GM23338 (cell line): ENCODE measurements around the gene CDH12. TPM values are rescaled to one million over a fixed set of nuclear protein-coding genes. Genes with fewer than 3 reads are reported as not detected.

Experiments used
- ATAC-seq: fragments of 200-7000 bp; cut with Tn5 transposase; 3 replicates; pipeline ENCODE4 v1.9.1; 2020
- DNase-seq: peaks from one replicate; pipeline ENCODE4 v3.0.0-alpha.2; 2015; ENCODE audit warnings: low spot score
- H2AFZ ChIP-seq: fragments of 200-600 bp; sonication (generic); 2 replicates; pipeline ENCODE4 v1.8.0; 2016; ENCODE audit warnings: antibody characterized with exemption, mild to moderate bottlenecking, moderate library complexity
- H3F3A ChIP-seq: fragments of 200-600 bp; sonication (generic); replicated peaks from 2 replicates; pipeline ENCODE4 v1.8.0; 2017; ENCODE audit warnings: antibody characterized with exemption, mixed run types, low read depth
- H3K27ac ChIP-seq: fragments of 200-600 bp; sonication (generic); 2 replicates; pipeline ENCODE4 v1.6.1; 2016; ENCODE audit warnings: low read depth
- H3K27me3 ChIP-seq: fragments of 200-600 bp; sonication (generic); 2 replicates; pipeline ENCODE4 v1.8.0; 2016; ENCODE audit warnings: mild to moderate bottlenecking, mixed run types, moderate library complexity; ENCODE audit not compliant: insufficient read depth
- H3K36me3 ChIP-seq: fragments of 200-600 bp; sonication (generic); 2 replicates; pipeline ENCODE4 v1.8.0; 2016; ENCODE audit warnings: mild to moderate bottlenecking; ENCODE audit not compliant: insufficient read depth
- H3K4me1 ChIP-seq: fragments of 200-600 bp; sonication (generic); 2 replicates; pipeline ENCODE4 v1.8.0; 2016; ENCODE audit warnings: mild to moderate bottlenecking, moderate library complexity; ENCODE audit not compliant: insufficient read depth
- H3K4me2 ChIP-seq: fragments of 200-600 bp; sonication (generic); 2 replicates; pipeline ENCODE4 v1.7.1; 2017; ENCODE audit warnings: mixed run types
- H3K4me3 ChIP-seq: fragments of 200-600 bp; sonication (generic); 2 replicates; pipeline ENCODE4 v1.6.1; 2016; ENCODE audit warnings: mixed run types
- H3K79me2 ChIP-seq: fragments of 200-600 bp; sonication (generic); replicated peaks from 2 replicates; pipeline ENCODE4 v1.8.0; 2017; ENCODE audit warnings: mild to moderate bottlenecking; ENCODE audit not compliant: insufficient read depth
- H3K9me2 ChIP-seq: fragments of 200-600 bp; sonication (generic); 2 replicates; pipeline ENCODE4 v1.8.0; 2017; ENCODE audit not compliant: insufficient read depth
- H4K20me1 ChIP-seq: fragments of 200-600 bp; sonication (generic); replicated peaks from 2 replicates; pipeline ENCODE4 v1.8.0; 2017; ENCODE audit warnings: mild to moderate bottlenecking; ENCODE audit not compliant: insufficient read depth
- H3K27ac Mint-ChIP-seq: 2 replicates; pipeline ENCODE4 v1.8.0; 2020; ENCODE audit warnings: inconsistent platforms, mild to moderate bottlenecking, moderate library complexity, mixed read lengths
- H3K27me3 Mint-ChIP-seq: 3 replicates; pipeline ENCODE4 v1.8.0; 2022; ENCODE audit warnings: low read depth, mild to moderate bottlenecking, moderate library complexity, mixed read lengths, inconsistent platforms; ENCODE audit not compliant: insufficient read depth, poor library complexity
- H3K36me3 Mint-ChIP-seq: 3 replicates; pipeline ENCODE4 v1.8.0; 2021; ENCODE audit warnings: low read depth, mild to moderate bottlenecking, inconsistent platforms, moderate library complexity, mixed read lengths
- H3K4me1 Mint-ChIP-seq: 3 replicates; pipeline ENCODE4 v1.8.0; 2020; ENCODE audit warnings: mild to moderate bottlenecking, inconsistent platforms, mixed read lengths
- H3K4me3 Mint-ChIP-seq: 3 replicates; pipeline ENCODE4 v1.8.0; 2021; ENCODE audit warnings: moderate library complexity, mild to moderate bottlenecking, inconsistent platforms, mixed read lengths
- H3K9me3 Mint-ChIP-seq: 3 replicates; pipeline ENCODE4 v1.8.0; 2020; ENCODE audit warnings: moderate library complexity, mild to moderate bottlenecking, inconsistent platforms, mixed read lengths
- ETS1 ChIP-seq: IDR thresholded peaks from 2 replicates; pipeline ENCODE4 v1.6.1; 2016; ENCODE audit warnings: antibody characterized with exemption
- EZH2 ChIP-seq: fragments of 200-600 bp; sonication (generic); IDR thresholded peaks from one replicate; pipeline ENCODE4 v1.8.0; 2017; ENCODE audit warnings: antibody characterized with exemption, mild to moderate bottlenecking, low read depth; ENCODE audit not compliant: unreplicated experiment
- JUNB ChIP-seq: IDR thresholded peaks from one replicate; pipeline ENCODE4 v1.6.1; 2016; ENCODE audit warnings: antibody characterized with exemption; ENCODE audit not compliant: unreplicated experiment
- NANOG ChIP-seq: IDR thresholded peaks from 2 replicates; pipeline ENCODE4 v1.6.1; 2016; ENCODE audit warnings: antibody characterized with exemption, borderline replicate concordance
- ZNF114 ChIP-seq: fragments of 250-450 bp; sonication (Bioruptor Pico); IDR thresholded peaks from 2 replicates; pipeline ENCODE4 v1.5.0; 2020; ENCODE audit warnings: mild to moderate bottlenecking, moderate library complexity
- polyA plus RNA-seq: library from polyadenylated mRNA; unstranded; fragments of >200 nt; fragmentation: Nextera tagmentation; extraction: Ambion mirVana; gene quantifications from 2 replicates; pipeline ENCODE4 v1.2.1, GENCODE V29; 2016
- total RNA-seq: library from RNA; depleted of rRNA; stranded (reverse); fragments of >200 nt; shearing (Covaris generic); gene quantifications from 2 replicates; pipeline ENCODE4 v1.2.3, GENCODE V29; 2014
- TF ChIP-seq, protein P1 (sequence below): IDR thresholded peaks from one replicate; pipeline ENCODE4 v1.6.1; 2018; ENCODE audit warnings: antibody characterized with exemption; ENCODE audit not compliant: unreplicated experiment
- TF ChIP-seq, protein P2 (sequence below): fragments of 250-450 bp; sonication (Bioruptor Pico); IDR thresholded peaks from 2 replicates; pipeline ENCODE4 v1.5.0; 2020; ENCODE audit warnings: mild to moderate bottlenecking, moderate library complexity

The CDH12 gene
- total and polyA plus RNA-seq, 2 experiments from 2014 or later, result not detected

- Histone ChIP-seq H3K27ac (no peak overlapping the region), H3K36me3 (no peaks in the 10 kb centered on the region), H3K4me1 (no peaks in the 10 kb centered on the region), H3K9me2 (no peaks in the 10 kb centered on the region), H3K4me2 (no peak overlapping the region), H3F3A (no peaks in the 10 kb centered on the region), H3K4me3 (no peak overlapping the region), H3K27me3 (no peaks in the 10 kb centered on the region), H4K20me1 (no peaks in the 10 kb centered on the region), H2AFZ (no peak overlapping the region), H3K79me2 (no peaks in the 10 kb centered on the region)
- H3K9me3 Mint-ChIP-seq, result no peaks in the 10 kb centered on the region
- no peaks in the 10 kb centered on the region for H3K27me3 Mint-ChIP-seq
- no peaks in the 10 kb centered on the region for H3K4me1 Mint-ChIP-seq
- H3K36me3 Mint-ChIP-seq, result no peaks in the 10 kb centered on the region
- H3K27ac Mint-ChIP-seq, result no peak overlapping the region
- ATAC-seq, result no peak
- H3K4me3 Mint-ChIP-seq, result no peak overlapping the region
- no peak for TF ChIP-seq JUNB
- TF ChIP-seq ZNF114, result no peak
- no peak for TF ChIP-seq EZH2
- no peak for TF ChIP-seq NANOG
- TF ChIP-seq, protein P1, sequence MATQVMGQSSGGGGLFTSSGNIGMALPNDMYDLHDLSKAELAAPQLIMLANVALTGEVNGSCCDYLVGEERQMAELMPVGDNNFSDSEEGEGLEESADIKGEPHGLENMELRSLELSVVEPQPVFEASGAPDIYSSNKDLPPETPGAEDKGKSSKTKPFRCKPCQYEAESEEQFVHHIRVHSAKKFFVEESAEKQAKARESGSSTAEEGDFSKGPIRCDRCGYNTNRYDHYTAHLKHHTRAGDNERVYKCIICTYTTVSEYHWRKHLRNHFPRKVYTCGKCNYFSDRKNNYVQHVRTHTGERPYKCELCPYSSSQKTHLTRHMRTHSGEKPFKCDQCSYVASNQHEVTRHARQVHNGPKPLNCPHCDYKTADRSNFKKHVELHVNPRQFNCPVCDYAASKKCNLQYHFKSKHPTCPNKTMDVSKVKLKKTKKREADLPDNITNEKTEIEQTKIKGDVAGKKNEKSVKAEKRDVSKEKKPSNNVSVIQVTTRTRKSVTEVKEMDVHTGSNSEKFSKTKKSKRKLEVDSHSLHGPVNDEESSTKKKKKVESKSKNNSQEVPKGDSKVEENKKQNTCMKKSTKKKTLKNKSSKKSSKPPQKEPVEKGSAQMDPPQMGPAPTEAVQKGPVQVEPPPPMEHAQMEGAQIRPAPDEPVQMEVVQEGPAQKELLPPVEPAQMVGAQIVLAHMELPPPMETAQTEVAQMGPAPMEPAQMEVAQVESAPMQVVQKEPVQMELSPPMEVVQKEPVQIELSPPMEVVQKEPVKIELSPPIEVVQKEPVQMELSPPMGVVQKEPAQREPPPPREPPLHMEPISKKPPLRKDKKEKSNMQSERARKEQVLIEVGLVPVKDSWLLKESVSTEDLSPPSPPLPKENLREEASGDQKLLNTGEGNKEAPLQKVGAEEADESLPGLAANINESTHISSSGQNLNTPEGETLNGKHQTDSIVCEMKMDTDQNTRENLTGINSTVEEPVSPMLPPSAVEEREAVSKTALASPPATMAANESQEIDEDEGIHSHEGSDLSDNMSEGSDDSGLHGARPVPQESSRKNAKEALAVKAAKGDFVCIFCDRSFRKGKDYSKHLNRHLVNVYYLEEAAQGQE, result no peak
- DNase-seq, result no peak
Observed at GRCh38 chr5:22079566-22079965, 773.6 kb downstream of the CDH12 start.

DNA sequence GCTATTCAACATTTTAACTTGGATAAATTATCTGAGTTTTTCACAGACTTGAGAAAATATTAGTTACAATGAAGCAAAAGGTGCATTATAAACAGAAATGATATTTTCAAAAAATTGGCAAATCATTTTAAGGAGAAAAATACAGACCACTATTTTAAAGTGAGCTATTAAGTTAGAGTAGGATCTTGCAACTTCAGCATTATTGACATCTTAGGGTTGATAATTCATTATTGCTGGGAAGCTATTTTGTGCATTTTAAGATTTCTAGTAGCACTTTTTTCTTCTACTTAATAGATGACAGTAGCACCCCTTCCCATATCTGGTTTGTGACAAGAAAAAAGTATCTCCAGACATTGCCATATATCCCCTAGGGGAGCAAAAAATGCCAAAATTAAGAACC lies 774.1 kb downstream of the CDH12 start:
- H3K27ac Mint-ChIP-seq, result no peak overlapping the region
- ATAC-seq, result no peak
- no peak overlapping the region for H3K4me3 Mint-ChIP-seq

More for the DNA sequence above, 774.1 kb downstream of the CDH12 start:
- no peak overlapping the region for H2AFZ ChIP-seq
- no peak overlapping the region for H3K4me3 ChIP-seq
- no peak overlapping the region for H3K27ac ChIP-seq
- no peaks in the 10 kb centered on the region for H3K9me2 ChIP-seq
- no peaks in the 10 kb centered on the region for H3K9me3 Mint-ChIP-seq
- H3K27me3 Mint-ChIP-seq, result no peaks in the 10 kb centered on the region
- H3K4me1 ChIP-seq, result no peaks in the 10 kb centered on the region
- no peaks in the 10 kb centered on the region for H3K36me3 Mint-ChIP-seq
- H3K4me2 ChIP-seq, result no peak overlapping the region
- H3F3A ChIP-seq, result no peaks in the 10 kb centered on the region
- H3K27me3 ChIP-seq, result no peaks in the 10 kb centered on the region
- no peaks in the 10 kb centered on the region for H4K20me1 ChIP-seq
- H3K36me3 ChIP-seq, result no peaks in the 10 kb centered on the region
- no peaks in the 10 kb centered on the region for H3K4me1 Mint-ChIP-seq
- H3K79me2 ChIP-seq, result no peaks in the 10 kb centered on the region
- no peak for TF ChIP-seq ETS1
- no peak for TF ChIP-seq EZH2
- TF ChIP-seq NANOG, result no peak
- TF ChIP-seq, protein P2, sequence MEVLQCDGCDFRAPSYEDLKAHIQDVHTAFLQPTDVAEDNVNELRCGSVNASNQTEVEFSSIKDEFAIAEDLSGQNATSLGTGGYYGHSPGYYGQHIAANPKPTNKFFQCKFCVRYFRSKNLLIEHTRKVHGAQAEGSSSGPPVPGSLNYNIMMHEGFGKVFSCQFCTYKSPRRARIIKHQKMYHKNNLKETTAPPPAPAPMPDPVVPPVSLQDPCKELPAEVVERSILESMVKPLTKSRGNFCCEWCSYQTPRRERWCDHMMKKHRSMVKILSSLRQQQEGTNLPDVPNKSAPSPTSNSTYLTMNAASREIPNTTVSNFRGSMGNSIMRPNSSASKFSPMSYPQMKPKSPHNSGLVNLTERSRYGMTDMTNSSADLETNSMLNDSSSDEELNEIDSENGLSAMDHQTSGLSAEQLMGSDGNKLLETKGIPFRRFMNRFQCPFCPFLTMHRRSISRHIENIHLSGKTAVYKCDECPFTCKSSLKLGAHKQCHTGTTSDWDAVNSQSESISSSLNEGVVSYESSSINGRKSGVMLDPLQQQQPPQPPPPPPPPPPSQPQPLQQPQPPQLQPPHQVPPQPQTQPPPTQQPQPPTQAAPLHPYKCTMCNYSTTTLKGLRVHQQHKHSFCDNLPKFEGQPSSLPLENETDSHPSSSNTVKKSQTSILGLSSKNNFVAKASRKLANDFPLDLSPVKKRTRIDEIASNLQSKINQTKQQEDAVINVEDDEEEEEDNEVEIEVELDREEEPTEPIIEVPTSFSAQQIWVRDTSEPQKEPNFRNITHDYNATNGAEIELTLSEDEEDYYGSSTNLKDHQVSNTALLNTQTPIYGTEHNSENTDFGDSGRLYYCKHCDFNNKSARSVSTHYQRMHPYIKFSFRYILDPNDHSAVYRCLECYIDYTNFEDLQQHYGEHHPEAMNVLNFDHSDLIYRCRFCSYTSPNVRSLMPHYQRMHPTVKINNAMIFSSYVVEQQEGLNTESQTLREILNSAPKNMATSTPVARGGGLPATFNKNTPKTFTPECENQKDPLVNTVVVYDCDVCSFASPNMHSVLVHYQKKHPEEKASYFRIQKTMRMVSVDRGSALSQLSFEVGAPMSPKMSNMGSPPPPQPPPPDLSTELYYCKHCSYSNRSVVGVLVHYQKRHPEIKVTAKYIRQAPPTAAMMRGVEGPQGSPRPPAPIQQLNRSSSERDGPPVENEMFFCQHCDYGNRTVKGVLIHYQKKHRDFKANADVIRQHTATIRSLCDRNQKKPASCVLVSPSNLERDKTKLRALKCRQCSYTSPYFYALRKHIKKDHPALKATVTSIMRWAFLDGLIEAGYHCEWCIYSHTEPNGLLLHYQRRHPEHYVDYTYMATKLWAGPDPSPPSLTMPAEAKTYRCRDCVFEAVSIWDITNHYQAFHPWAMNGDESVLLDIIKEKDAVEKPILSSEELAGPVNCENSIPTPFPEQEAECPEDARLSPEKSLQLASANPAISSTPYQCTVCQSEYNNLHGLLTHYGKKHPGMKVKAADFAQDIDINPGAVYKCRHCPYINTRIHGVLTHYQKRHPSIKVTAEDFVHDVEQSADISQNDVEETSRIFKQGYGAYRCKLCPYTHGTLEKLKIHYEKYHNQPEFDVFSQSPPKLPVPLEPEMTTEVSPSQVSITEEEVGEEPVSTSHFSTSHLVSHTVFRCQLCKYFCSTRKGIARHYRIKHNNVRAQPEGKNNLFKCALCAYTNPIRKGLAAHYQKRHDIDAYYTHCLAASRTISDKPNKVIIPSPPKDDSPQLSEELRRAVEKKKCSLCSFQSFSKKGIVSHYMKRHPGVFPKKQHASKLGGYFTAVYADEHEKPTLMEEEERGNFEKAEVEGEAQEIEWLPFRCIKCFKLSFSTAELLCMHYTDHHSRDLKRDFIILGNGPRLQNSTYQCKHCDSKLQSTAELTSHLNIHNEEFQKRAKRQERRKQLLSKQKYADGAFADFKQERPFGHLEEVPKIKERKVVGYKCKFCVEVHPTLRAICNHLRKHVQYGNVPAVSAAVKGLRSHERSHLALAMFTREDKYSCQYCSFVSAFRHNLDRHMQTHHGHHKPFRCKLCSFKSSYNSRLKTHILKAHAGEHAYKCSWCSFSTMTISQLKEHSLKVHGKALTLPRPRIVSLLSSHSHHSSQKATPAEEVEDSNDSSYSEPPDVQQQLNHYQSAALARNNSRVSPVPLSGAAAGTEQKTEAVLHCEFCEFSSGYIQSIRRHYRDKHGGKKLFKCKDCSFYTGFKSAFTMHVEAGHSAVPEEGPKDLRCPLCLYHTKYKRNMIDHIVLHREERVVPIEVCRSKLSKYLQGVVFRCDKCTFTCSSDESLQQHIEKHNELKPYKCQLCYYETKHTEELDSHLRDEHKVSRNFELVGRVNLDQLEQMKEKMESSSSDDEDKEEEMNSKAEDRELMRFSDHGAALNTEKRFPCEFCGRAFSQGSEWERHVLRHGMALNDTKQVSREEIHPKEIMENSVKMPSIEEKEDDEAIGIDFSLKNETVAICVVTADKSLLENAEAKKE (CRISPR knock-in tag), result no peak
- no peak for DNase-seq
